HG03378 (cell line): ENCODE results near the gene SCARB1.

Source experiments
- ATAC-seq: cut with Tn5 transposase; IDR thresholded peaks from one replicate; pipeline ENCODE4 v1.9.1; 2021; ENCODE audit warnings: mild to moderate bottlenecking, moderate library complexity; ENCODE audit not compliant: unreplicated experiment

The SCARB1 gene

GRCh38 chr12:124804011-124804621 is 59.5 kb downstream of the SCARB1 start:
- no peak for ATAC-seq

GRCh38 chr12:124802361-124802760 is 61.3 kb downstream of the SCARB1 start:
- no peak for ATAC-seq

DNA sequence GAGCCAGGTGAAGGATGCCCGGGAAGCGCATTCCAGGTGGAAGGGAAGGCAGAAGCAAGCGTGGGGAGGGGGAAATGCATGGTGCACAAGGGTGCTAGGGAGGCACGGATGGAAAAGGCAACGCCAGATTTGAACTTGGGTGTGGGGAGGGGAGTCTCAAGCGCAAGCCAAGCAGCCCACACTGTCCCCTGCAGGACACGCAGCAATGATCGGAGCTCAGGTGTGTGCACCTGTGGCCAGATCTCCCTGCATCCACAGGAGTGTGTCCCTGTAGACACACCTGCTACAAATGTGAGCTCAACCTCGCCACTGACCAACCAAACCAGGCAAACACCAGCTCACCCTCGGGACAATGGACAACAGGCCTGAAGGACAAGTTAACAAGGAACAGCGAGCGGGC is 63.2 kb downstream of the SCARB1 start:
- ATAC-seq = no peak

GRCh38 chr12:124797321-124797720 is 66.3 kb downstream of the SCARB1 start:
- no peak for ATAC-seq

DNA sequence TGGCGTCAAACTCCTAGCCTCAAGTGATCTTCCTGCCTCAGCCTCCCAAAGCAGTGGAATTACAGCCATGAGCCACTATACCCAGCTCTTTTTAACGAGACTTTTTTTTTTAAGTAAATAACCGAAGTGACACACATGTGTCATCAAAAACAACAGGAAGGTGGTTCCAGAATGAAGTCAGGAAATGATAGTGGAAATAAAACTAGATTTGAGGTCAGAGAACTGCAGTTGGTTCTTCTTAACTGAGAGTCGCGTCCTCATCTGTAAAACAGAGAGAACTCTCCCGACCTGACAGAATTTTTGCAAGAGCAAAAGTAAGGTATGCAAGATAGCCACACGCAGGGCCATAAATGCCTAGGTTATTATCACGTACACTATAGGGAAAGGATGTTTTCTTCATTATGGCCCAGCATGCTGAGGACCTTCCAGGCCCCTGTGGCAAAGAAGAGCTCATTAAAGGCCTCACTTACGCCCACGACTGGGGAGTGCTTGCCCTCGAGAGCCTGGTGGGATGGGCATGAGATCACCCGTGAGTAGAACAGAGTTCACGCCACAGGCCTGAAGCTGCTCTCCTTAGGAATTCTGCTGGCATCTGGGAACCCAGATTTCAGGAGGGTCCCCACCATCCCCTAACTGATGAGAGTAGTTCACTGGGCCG is 67.2 kb downstream of the SCARB1 start:
- no peak for ATAC-seq

GRCh38 chr12:124795081-124795948 is 68.3 kb downstream of the SCARB1 start:
- ATAC-seq = peak; percentile 57

DNA sequence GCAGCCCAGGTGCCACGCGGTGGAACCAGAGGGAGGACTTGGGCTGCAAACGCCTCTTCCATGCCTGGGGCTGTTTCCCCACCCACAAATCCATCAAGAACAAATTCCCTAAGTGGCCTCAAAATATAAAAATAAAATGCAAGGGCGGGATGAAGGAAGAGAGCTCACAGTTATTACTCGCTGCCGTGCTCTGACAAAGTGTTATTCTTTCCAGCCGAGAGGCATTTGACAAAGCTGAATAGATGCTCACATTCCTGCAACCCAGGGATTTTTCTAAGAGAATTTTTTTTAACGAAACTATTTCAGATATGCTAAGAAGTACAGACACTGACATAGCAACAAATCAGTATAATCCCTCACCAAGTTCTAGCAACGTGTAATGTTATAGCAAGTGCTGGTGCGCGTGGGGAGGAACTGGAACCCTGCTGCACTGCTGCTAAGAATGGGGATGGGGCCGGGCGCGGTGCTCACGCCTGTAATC is 70.7 kb downstream of the SCARB1 start:
- no peak for ATAC-seq

- no peak for ATAC-seq
Observed at GRCh38 chr12:124792156-124792555, 71.5 kb downstream of the SCARB1 start.

DNA sequence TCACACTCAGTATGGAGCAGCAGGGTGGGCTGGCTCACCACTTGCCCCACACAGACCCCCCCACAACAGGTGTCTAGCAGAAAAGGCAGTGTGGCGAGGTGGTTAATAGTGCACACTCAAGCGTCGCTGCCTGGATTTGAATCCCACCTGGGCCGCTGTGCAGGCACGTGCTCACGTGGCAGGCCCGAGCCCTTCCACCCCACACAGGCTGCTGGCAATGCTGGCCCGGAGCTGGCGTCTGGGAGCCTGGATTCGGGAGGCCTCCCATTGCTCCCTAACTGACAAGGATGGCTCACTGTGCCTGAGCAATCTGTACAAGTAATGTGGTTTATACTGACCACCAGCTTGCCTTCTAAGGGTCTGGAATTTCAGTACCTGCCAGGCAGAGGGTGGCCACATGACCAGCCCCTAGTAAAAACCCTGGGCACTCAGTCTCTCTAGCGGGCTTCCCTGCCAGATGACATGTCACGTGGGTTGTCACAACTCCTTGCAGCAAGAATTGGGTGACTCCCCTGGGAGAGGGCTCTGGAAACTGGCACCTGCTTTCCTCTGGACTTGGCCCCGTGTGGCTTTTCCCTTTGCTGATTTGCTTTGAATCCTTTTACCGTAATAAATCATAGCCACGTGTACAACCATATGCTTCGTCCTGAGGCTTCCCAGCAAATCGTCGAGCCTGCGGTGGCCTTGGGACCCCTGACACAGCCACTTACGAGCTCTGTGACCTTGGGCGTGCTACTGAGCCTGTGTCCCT is 72.8 kb downstream of the SCARB1 start:
- no peak for ATAC-seq

DNA sequence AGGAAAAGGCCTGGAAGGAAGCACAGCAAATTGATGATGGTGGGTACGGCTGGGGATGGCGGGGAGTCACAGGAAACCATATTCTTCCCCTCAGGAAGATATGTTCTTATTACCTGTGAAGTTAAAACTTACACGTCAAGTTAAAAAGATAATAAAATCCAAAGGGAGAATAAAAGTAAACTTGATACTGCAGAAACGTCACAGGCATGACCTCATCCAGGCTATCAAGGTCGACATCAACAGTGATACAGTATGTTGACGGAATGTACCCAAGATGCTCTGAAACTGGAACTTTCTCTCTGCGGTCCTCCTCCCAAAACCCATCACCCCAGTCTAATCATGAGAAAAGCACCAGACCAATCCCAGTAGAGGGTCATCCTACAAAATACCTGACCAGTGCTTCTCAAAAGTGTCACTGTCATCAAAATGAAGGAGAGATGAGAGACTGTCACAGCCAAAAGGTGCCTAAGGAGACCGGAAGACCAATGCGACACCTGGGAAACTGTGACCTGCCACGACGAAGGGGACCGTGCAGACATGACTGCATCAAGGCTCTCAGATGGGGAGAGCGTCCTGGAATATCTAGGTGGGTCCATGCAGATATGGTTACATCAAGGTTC is 74.6 kb downstream of the SCARB1 start:
- ATAC-seq = no peak

GRCh38 chr12:124786061-124786964 is 77.4 kb downstream of the SCARB1 start:
- no peak for ATAC-seq

GRCh38 chr12:124784871-124785572 is 78.6 kb downstream of the SCARB1 start:
- ATAC-seq = no peak

DNA sequence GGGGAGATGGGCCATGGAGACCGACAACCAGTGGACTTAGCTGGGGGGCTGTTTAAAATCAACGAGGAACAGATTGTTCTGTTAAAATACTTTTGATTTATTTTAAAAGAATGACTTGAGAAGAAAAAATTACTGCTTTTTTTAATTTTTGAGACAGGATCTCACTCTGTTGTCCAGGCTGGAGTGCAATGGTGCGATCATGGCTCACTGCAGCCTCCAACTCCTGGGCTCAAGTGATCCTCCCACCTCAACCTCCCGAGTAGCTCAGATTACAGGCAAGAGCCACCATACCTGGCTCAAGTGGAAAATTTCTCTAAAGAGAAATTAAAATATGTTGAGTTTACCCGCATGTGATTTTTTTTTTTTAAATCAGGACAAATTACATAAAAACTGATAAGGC is 80.6 kb downstream of the SCARB1 start:
- ATAC-seq = no peak

GRCh38 chr12:124782132-124782531 is 81.5 kb downstream of the SCARB1 start:
- no peak for ATAC-seq

GRCh38 chr12:124780752-124781685 is 82.6 kb downstream of the SCARB1 start:
- no peak for ATAC-seq

- no peak for ATAC-seq
Observed at GRCh38 chr12:124780336-124780735, 83.3 kb downstream of the SCARB1 start.

- ATAC-seq = no peak
Observed at GRCh38 chr12:124779161-124780141, 84.2 kb downstream of the SCARB1 start.
